ENCODE data around the gene IGIP.

DNA sequence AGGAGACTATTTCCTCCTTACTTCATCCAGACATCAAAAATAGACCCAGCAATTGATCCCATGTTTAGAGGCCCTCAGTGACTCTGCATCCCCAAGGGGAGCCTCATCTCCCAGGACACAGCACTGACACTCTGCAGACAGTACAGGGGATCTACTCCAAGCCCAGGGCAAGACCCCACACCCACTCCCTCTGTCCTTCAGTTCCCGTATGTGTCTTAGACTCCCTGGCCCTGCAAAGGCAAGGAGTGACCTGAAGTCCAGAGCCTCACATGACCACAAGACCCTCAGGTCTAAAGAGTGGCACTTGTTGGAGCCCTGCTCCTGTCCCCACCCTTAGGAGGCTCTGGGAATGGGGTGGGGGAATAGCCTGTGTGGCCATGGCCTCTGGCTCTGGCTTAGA is 21.7 kb downstream of the IGIP start:
- no peak for TF ChIP-seq ATF1 (CRISPR knock-in tag; IDR thresholded peaks at IDR 0.05)
- no peak for TF ChIP-seq ESRRA (CRISPR knock-in tag; IDR thresholded peaks at IDR 0.05; ENCODE audit: borderline replicate concordance)
- no peak for TF ChIP-seq NR2C2 (CRISPR knock-in tag; IDR thresholded peaks at IDR 0.05)
- TF ChIP-seq, protein P1, sequence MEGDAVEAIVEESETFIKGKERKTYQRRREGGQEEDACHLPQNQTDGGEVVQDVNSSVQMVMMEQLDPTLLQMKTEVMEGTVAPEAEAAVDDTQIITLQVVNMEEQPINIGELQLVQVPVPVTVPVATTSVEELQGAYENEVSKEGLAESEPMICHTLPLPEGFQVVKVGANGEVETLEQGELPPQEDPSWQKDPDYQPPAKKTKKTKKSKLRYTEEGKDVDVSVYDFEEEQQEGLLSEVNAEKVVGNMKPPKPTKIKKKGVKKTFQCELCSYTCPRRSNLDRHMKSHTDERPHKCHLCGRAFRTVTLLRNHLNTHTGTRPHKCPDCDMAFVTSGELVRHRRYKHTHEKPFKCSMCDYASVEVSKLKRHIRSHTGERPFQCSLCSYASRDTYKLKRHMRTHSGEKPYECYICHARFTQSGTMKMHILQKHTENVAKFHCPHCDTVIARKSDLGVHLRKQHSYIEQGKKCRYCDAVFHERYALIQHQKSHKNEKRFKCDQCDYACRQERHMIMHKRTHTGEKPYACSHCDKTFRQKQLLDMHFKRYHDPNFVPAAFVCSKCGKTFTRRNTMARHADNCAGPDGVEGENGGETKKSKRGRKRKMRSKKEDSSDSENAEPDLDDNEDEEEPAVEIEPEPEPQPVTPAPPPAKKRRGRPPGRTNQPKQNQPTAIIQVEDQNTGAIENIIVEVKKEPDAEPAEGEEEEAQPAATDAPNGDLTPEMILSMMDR (IDR thresholded peaks at IDR 0.05): no peak
- TF ChIP-seq, protein P2, sequence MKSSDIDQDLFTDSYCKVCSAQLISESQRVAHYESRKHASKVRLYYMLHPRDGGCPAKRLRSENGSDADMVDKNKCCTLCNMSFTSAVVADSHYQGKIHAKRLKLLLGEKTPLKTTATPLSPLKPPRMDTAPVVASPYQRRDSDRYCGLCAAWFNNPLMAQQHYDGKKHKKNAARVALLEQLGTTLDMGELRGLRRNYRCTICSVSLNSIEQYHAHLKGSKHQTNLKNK (CRISPR knock-in tag; IDR thresholded peaks at IDR 0.05): no peak
- TF ChIP-seq, protein P3, sequence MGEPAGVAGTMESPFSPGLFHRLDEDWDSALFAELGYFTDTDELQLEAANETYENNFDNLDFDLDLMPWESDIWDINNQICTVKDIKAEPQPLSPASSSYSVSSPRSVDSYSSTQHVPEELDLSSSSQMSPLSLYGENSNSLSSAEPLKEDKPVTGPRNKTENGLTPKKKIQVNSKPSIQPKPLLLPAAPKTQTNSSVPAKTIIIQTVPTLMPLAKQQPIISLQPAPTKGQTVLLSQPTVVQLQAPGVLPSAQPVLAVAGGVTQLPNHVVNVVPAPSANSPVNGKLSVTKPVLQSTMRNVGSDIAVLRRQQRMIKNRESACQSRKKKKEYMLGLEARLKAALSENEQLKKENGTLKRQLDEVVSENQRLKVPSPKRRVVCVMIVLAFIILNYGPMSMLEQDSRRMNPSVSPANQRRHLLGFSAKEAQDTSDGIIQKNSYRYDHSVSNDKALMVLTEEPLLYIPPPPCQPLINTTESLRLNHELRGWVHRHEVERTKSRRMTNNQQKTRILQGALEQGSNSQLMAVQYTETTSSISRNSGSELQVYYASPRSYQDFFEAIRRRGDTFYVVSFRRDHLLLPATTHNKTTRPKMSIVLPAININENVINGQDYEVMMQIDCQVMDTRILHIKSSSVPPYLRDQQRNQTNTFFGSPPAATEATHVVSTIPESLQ (CRISPR knock-in tag; IDR thresholded peaks at IDR 0.05): no peak
- TF ChIP-seq, protein P4, sequence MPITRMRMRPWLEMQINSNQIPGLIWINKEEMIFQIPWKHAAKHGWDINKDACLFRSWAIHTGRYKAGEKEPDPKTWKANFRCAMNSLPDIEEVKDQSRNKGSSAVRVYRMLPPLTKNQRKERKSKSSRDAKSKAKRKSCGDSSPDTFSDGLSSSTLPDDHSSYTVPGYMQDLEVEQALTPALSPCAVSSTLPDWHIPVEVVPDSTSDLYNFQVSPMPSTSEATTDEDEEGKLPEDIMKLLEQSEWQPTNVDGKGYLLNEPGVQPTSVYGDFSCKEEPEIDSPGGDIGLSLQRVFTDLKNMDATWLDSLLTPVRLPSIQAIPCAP (CRISPR knock-in tag; IDR thresholded peaks at IDR 0.05): no peak
- TF ChIP-seq, protein P5, sequence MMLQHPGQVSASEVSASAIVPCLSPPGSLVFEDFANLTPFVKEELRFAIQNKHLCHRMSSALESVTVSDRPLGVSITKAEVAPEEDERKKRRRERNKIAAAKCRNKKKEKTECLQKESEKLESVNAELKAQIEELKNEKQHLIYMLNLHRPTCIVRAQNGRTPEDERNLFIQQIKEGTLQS (CRISPR knock-in tag; conservative IDR thresholded peaks at IDR 0.05): no peak
- TF ChIP-seq IRF2 (CRISPR knock-in tag; IDR thresholded peaks at IDR 0.05; ENCODE audit: borderline replicate concordance, low read depth): no peak
- TF ChIP-seq ZNF232 (CRISPR knock-in tag; IDR thresholded peaks at IDR 0.05): no peak
- TF ChIP-seq GABPB1 (CRISPR knock-in tag; IDR thresholded peaks at IDR 0.05): no peak
- TF ChIP-seq CREB1 (CRISPR knock-in tag; IDR thresholded peaks at IDR 0.05): no peak
- TF ChIP-seq, protein P6, sequence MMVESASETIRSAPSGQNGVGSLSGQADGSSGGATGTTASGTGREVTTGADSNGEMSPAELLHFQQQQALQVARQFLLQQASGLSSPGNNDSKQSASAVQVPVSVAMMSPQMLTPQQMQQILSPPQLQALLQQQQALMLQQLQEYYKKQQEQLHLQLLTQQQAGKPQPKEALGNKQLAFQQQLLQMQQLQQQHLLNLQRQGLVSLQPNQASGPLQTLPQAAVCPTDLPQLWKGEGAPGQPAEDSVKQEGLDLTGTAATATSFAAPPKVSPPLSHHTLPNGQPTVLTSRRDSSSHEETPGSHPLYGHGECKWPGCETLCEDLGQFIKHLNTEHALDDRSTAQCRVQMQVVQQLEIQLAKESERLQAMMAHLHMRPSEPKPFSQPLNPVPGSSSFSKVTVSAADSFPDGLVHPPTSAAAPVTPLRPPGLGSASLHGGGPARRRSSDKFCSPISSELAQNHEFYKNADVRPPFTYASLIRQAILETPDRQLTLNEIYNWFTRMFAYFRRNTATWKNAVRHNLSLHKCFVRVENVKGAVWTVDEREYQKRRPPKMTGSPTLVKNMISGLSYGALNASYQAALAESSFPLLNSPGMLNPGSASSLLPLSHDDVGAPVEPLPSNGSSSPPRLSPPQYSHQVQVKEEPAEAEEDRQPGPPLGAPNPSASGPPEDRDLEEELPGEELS (CRISPR knock-in tag; IDR thresholded peaks at IDR 0.05): no peak
- TF ChIP-seq, protein P7, sequence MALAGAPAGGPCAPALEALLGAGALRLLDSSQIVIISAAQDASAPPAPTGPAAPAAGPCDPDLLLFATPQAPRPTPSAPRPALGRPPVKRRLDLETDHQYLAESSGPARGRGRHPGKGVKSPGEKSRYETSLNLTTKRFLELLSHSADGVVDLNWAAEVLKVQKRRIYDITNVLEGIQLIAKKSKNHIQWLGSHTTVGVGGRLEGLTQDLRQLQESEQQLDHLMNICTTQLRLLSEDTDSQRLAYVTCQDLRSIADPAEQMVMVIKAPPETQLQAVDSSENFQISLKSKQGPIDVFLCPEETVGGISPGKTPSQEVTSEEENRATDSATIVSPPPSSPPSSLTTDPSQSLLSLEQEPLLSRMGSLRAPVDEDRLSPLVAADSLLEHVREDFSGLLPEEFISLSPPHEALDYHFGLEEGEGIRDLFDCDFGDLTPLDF (CRISPR knock-in tag; IDR thresholded peaks at IDR 0.05): no peak

All from WTC11 (cell line).